Skeletal muscle tissue (tissue), 4 donors: ENCODE measurements around the gene CELA2B. TPM values are rescaled to one million over a fixed set of nuclear protein-coding genes. Genes with fewer than 3 reads are reported as not detected.
"Not testable (repeated sequence)": the region's sequence is repeated elsewhere in the genome, so short reads cannot be mapped to it uniquely, and the experiment has no call there.

Source experiments
- H3K27ac ChIP-seq: one replicate; pipeline ENCODE4 v1.7.0; 2013; ENCODE audit warnings: mild to moderate bottlenecking, low read depth, low read length, inconsistent platforms
- H3K27me3 ChIP-seq, 3 donors: one replicate each; pipeline ENCODE4 v1.7.0; 2013; ENCODE audit warnings: low read length in 3 of 3; ENCODE audit not compliant: control insufficient read depth in 3 of 3, insufficient read depth in 3 of 3
- H3K36me3 ChIP-seq, 3 donors: one replicate each; pipeline ENCODE4 v1.7.0; 2013; ENCODE audit warnings: low read length in 3 of 3; ENCODE audit not compliant: control insufficient read depth in 3 of 3, insufficient read depth in 3 of 3
- H3K4me1 ChIP-seq, 3 donors: one replicate each; pipeline ENCODE4 v1.7.0; 2013; ENCODE audit warnings: low read length in 3 of 3, mild to moderate bottlenecking in 3 of 3; ENCODE audit not compliant: control insufficient read depth in 3 of 3, insufficient read depth in 3 of 3
- H3K4me3 ChIP-seq, 3 donors: one replicate each; pipeline ENCODE4 v1.7.0; 2013; ENCODE audit warnings: low read length in 3 of 3
- H3K9ac ChIP-seq, 3 donors: one replicate each; pipeline ENCODE4 v1.7.0; 2013; ENCODE audit warnings: low read length in 3 of 3, mild to moderate bottlenecking in 3 of 3, moderate library complexity in 2 of 3, low read depth in 1 of 3
- H3K9me3 ChIP-seq, 3 donors: one replicate each; pipeline ENCODE4 v1.7.0; 2013; ENCODE audit warnings: low read length in 3 of 3; ENCODE audit not compliant: control insufficient read depth in 3 of 3
- total RNA-seq: library from RNA; depleted of rRNA; stranded (reverse); fragments of >200 nt; gene quantifications from one replicate; pipeline ENCODE4 v1.2.3, GENCODE V29; 2014
- donor health status: Osteomylitis.

The CELA2B gene
- total RNA-seq, 1 donor from 2014 or later = 1.6 TPM

DNA sequence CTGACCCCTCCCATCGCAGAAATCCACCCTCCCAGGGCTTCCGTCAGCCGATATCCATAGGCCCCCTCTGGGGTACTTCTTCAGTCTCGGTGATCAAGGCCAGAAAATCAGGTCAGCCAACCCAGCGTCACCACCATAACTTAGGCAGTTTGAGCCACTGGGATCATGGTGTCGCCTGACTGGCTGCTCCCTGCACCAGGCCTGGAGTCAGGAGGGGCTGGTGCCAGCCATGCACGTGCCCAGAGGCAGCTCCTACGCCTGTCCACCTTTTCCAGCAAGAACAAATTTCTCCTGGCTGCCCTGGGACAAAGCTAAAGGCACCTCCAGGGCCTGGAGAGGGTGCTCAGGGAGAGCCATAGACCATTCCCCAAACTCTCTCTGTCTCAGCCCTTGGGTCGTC is 42.4 kb upstream of the CELA2B start:
- Histone ChIP-seq H3K27ac (no peak overlapping the region), H3K4me3 (no peak overlapping the region), H3K9ac (no peak overlapping the region), H3K4me1 (peaks cover 0 to 8% (median 7%) of the 10 kb centered on the region in 3 donors), H3K9me3 (no peaks in the 10 kb centered on the region), H3K27me3 (no peaks in the 10 kb centered on the region), H3K36me3 (no peaks in the 10 kb centered on the region)

DNA sequence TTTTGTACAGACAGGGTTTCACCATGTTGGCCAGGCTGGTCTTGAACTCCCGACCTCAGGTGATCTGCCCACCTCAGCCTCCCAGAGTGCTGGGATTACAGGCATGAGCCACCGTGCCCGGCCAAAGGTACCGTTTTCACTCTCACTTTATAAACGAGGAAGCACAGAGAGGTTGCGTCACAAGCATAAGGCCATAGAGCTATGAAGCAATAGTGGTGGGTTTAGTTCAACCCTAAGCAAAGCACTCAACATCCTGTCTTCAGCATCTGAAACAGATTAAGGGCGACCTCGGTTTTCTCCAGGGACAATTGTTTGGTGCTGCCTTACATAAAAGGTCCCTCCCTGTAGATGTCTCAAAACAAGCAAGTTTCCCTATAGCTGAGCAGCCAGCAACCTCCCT is 41.2 kb upstream of the CELA2B start:
- H3K27ac ChIP-seq, H3K4me3 ChIP-seq, H3K4me1 ChIP-seq, H3K9ac ChIP-seq, H3K9me3 ChIP-seq, H3K27me3 ChIP-seq, H3K36me3 ChIP-seq: not testable (repeated sequence)

DNA sequence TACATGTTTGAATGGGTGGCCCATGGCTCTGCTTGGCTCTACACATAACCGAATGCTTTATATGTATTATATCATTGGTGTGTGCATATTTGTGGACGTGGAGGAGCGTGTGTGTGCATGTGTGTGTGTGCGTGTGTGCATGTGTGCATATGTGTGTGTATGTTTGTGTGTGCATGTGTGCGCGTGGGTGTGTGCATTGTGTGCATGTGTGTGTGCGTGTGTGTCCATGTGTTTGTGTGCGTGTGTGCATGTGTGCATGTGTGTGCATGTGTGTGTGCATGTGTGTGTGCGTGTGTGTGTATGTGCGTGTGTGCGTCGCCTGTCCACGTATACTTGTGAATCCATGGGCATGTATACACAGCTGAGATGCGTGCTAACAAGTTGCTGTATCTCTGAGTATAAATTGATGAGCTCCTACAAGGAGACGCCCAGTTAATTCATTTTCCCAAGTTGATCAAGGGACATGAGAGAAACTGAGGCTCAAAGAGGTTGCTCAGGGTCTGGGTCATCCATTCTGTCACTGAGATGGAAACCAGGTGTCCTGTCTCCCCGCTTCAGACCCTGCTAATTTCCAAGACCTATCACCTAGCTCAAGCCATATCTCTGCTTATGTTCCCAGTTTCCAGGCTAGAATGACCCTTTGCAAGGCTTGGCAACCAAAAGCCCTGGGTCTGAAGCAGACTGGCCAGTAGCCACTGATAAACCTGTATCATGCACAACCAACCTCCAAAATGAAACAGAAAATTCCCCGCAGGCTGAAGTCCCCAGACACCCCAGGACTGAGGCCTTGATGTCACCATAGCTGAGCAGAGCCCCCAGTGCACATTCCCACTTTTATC is 40.4 kb upstream of the CELA2B start:
- Histone ChIP-seq H3K4me3 (no peak overlapping the region), H3K27me3 (peaks cover 0 to 3% (median 0%) of the 10 kb centered on the region in 3 donors), H3K9ac (no peak overlapping the region), H3K36me3 (no peaks in the 10 kb centered on the region), H3K4me1 (peaks cover 0 to 8% (median 7%) of the 10 kb centered on the region in 3 donors), H3K9me3 (no peaks in the 10 kb centered on the region), H3K27ac (no peak overlapping the region)

DNA sequence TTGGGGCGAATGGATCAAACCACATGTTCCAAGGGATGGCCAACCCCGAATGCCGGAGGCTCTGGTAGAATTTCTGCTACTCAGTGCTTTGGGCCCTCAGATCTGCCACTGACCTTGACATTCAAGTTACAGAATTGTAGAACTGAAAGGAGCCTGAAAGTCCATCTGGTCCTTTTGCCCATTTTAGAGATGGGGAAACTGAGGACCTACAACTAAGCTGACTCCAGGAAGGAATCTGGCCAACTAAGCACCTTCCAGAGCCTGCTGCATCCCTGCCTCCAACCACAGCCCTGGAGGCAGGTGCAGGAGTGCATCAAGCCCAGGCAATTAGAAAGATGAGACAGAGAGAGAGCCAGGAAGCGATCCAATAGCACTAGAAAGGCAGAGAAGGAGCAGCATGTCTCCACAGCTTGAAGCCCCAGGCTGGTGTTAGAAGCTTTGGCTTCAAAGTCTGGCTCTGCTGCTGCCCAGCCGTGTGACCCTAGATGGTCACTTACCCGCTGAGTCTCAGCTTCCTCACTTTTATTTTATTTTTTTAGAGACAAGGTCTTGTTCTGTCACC is 38.9 kb upstream of the CELA2B start:
- H3K4me3 ChIP-seq = no peak overlapping the region
- H3K9ac ChIP-seq = no peak overlapping the region
- H3K27me3 ChIP-seq = peaks cover 0 to 4% (median 0%) of the 10 kb centered on the region in 3 donors
- H3K27ac ChIP-seq = no peak overlapping the region
- no peaks in the 10 kb centered on the region for H3K36me3 ChIP-seq
- H3K9me3 ChIP-seq = no peaks in the 10 kb centered on the region
- peaks cover 0 to 7% (median 5%) of the 10 kb centered on the region in 3 donors for H3K4me1 ChIP-seq

DNA sequence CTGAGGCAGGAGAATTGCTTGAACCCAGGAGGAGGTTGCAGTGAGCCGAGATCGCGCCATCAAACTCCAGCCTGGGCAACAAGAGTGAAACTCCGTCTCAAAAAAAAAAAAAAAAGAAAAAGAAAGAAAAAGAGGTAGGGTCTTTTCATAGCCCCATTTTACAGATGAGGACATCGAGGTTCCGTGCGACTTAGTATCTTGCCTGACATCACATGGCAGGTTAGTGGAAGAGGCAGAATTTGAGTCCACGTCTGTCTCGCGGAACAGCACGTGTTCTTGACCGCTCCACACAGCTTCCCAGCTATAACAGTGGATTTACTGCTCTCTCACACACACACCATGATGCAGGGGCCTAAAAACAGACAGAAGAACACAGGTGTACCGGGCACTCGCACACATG is 36.6 kb upstream of the CELA2B start:
- H3K9ac ChIP-seq = no peak overlapping the region
- H3K27ac ChIP-seq = no peak overlapping the region
- no peak overlapping the region for H3K4me3 ChIP-seq

DNA sequence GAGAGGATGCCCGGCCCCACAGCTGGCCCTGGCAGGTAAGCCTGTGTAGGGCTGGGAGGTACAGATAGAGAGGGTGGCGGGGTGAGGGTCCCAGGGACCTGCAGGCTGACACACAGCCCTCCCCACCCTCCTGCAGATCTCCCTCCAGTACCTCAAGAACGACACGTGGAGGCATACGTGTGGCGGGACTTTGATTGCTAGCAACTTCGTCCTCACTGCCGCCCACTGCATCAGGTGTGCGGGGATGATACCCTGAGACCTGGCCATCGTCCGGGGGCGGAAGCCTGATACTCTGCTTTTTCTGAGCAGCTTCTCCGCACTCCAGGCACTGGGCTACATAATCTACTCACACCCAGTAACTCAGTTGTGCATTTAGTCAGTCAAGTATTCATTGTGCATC is 35.5 kb upstream of the CELA2B start:
- H3K9me3 ChIP-seq = no peaks in the 10 kb centered on the region
- H3K4me3 ChIP-seq = no peak overlapping the region
- no peaks in the 10 kb centered on the region for H3K36me3 ChIP-seq
- peaks cover 0 to 4% (median 0%) of the 10 kb centered on the region in 3 donors for H3K27me3 ChIP-seq
- no peak overlapping the region for H3K9ac ChIP-seq
- H3K27ac ChIP-seq = no peak overlapping the region
- H3K4me1 ChIP-seq = no peaks in the 10 kb centered on the region

More for the DNA sequence above, 36.6 kb upstream of the CELA2B start:
- H3K9me3 ChIP-seq = no peaks in the 10 kb centered on the region
- peaks cover 0 to 4% (median 0%) of the 10 kb centered on the region in 3 donors for H3K27me3 ChIP-seq
- H3K4me1 ChIP-seq = no peaks in the 10 kb centered on the region
- H3K36me3 ChIP-seq = no peaks in the 10 kb centered on the region

DNA sequence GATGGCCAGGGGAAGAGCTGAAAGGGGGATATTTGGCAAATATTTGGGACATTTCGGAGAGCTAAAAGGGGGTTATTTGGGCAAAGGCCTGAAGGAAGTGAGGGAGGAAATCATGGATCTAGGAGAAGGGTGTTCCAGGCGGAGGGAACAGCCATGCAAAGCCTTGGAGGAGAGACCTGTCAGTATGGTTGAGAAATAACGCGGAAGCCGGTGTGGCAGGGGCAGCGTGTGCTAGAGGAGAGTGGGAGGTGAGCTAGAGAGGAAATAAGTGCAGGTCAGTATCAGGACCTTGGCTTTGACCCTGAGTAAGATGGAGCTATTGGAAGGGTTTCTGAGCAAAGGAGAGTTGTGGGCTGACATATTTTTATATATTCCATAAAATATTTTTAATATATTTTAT is 34.7 kb upstream of the CELA2B start:
- no peak overlapping the region for H3K9ac ChIP-seq

DNA sequence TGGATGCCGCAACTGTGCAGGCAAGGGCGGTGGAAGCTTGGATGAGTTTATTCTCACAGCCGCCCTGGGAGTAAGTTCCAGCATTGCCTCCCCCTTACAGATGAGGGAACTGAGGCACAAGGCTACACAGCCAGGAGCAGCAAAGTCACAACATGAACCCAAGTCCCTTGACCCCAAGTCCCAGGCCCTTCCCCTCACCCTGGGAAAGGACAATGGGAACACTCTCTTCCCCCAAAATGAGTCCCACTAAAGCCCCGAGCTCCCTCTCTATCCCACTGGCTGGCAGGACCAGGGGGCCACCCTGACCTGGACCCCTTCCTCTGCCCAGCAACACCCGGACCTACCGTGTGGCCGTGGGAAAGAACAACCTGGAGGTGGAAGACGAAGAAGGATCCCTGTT is 33.8 kb upstream of the CELA2B start:
- H3K27ac ChIP-seq = no peak overlapping the region
- no peak overlapping the region for H3K9ac ChIP-seq
- H3K4me3 ChIP-seq = no peak overlapping the region
- no peaks in the 10 kb centered on the region for H3K36me3 ChIP-seq
- H3K9me3 ChIP-seq = no peaks in the 10 kb centered on the region
- peaks cover 0 to 13% (median 3%) of the 10 kb centered on the region in 3 donors for H3K27me3 ChIP-seq
- H3K4me1 ChIP-seq = no peaks in the 10 kb centered on the region

More for the DNA sequence above, 34.7 kb upstream of the CELA2B start:
- no peak overlapping the region for H3K27ac ChIP-seq
- no peak overlapping the region for H3K4me3 ChIP-seq
- no peaks in the 10 kb centered on the region for H3K36me3 ChIP-seq
- peaks cover 0 to 7% (median 0%) of the 10 kb centered on the region in 3 donors for H3K27me3 ChIP-seq
- no peaks in the 10 kb centered on the region for H3K9me3 ChIP-seq
- no peaks in the 10 kb centered on the region for H3K4me1 ChIP-seq

DNA sequence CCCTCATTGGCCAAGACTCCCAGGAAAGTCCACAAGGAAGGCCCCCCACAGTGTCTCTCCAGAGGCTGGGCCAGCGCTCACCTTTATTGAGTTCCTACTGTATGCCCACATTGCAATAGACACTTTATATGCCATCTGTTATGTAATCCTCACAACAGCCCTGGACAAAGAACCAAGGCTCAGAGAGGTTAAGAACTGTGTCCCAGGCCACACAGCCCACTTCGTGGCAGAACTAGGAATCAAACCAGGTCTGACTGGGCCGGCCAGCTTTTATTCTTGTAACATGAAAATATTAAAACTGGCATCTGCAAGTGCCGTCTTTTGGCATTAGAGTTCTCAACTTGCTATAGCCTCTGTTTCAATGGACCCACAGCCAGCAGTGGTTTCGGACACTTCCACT is 33.1 kb upstream of the CELA2B start:
- no peak overlapping the region for H3K9ac ChIP-seq
- no peaks in the 10 kb centered on the region for H3K4me1 ChIP-seq
- H3K27ac ChIP-seq = no peak overlapping the region
- H3K27me3 ChIP-seq = peaks cover 0 to 19% (median 3%) of the 10 kb centered on the region in 3 donors
- H3K4me3 ChIP-seq = no peak overlapping the region
- no peaks in the 10 kb centered on the region for H3K9me3 ChIP-seq
- H3K36me3 ChIP-seq = no peaks in the 10 kb centered on the region

DNA sequence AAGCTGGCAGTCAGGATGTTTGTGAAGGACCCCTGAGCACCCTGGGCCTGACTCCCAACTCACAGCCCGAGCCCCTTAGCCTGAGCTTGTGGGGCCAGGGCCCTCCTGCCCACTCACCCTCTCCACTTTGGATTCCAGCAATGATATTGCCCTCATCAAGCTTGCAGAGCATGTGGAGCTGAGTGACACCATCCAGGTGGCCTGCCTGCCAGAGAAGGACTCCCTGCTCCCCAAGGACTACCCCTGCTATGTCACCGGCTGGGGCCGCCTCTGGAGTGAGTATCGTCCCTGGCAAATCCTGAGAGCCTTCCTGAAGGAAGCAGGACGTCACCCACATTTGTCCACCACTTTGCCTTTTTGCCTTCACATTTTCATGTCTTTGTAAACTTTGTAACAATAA is 32.6 kb upstream of the CELA2B start:
- no peaks in the 10 kb centered on the region for H3K4me1 ChIP-seq
- no peak overlapping the region for H3K27ac ChIP-seq
- no peaks in the 10 kb centered on the region for H3K36me3 ChIP-seq
- H3K9me3 ChIP-seq = no peaks in the 10 kb centered on the region
- no peak overlapping the region for H3K9ac ChIP-seq
- no peak overlapping the region for H3K4me3 ChIP-seq
- H3K27me3 ChIP-seq = peaks cover 0 to 21% (median 3%) of the 10 kb centered on the region in 3 donors
